Cardiac fibroblast (primary cell): Measurements from ENCODE around the gene PATJ.

Experiments
- DNase-seq, 2 donors: peaks; one replicate each; pipeline versions ENCODE4 v3.0.0 to v3.0.0-alpha.2; 2010; ENCODE audit warnings: low read depth in 2 of 2
- H3K4me3 ChIP-seq, 2 donors: replicated peaks in 1 of 2; 1 replicate in 1 of 2; 2 replicates in 1 of 2; pipeline ENCODE4 v1.5.1; 2011; ENCODE audit warnings: low read depth in 2 of 2, low read length in 2 of 2, mild to moderate bottlenecking in 2 of 2, moderate library complexity in 1 of 2
- TF ChIP-seq, protein P1 (sequence below): IDR thresholded peaks from one replicate; pipeline ENCODE4 v1.5.1; 2011; ENCODE audit warnings: low read depth, mild to moderate bottlenecking, low read length, inconsistent platforms

The PATJ gene

GRCh38 chr1:61742620-61743430 lies 545 bp downstream of the PATJ start:
- peak; percentile 38 to 59 for DNase-seq

GRCh38 chr1:61743431-61743705 lies 1.1 kb downstream of the PATJ start:
- TF ChIP-seq, protein P1, sequence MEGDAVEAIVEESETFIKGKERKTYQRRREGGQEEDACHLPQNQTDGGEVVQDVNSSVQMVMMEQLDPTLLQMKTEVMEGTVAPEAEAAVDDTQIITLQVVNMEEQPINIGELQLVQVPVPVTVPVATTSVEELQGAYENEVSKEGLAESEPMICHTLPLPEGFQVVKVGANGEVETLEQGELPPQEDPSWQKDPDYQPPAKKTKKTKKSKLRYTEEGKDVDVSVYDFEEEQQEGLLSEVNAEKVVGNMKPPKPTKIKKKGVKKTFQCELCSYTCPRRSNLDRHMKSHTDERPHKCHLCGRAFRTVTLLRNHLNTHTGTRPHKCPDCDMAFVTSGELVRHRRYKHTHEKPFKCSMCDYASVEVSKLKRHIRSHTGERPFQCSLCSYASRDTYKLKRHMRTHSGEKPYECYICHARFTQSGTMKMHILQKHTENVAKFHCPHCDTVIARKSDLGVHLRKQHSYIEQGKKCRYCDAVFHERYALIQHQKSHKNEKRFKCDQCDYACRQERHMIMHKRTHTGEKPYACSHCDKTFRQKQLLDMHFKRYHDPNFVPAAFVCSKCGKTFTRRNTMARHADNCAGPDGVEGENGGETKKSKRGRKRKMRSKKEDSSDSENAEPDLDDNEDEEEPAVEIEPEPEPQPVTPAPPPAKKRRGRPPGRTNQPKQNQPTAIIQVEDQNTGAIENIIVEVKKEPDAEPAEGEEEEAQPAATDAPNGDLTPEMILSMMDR: no peak
- peak overlapping the region in 1 of 2 donors; percentile 65 for H3K4me3 ChIP-seq

More at GRCh38 chr1:61742620-61743430, 545 bp downstream of the PATJ start:
- TF ChIP-seq, protein P1: no peak
- H3K4me3 ChIP-seq: peak overlapping the region; percentile 65 to 69

DNA sequence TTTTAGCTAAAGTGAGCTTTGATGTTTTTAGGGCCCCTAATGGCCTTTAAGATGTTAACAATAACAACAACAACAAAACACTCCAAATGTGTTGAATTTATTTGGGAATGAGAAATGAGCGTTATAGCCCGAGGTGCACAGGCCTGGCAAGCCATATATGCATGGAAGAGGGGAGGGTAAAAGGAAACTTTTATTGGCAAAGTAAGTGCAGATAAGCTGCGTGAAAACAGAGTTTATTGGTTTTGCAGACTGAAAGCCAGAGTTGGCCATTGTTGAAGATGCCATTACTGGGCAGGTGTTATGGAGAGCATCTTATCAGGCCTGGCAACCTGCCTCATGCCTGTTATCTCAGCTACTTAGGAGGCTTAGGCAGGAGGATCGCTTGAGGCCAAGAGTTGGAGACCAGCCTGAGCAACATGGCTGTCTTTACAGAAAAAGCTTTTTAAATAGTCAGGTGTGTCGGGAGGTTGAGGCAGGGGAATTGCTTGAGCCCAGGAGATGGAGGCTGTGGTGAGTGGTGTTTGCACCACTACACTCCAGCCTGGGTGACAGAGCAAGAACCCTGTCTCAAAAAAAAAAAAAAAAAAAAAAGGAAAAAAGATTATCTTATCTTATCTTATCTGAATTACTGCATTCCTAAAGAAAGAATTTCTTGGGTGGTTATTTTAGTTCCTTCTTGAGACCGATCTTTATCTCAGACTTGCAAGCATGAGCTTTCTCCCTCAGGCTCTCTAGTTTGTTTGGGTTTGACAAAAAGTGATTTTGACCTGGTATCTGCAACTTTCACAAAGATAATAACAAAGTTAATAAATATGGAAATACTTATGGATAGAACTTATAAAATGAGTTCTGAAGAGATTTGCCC lies 1.7 kb downstream of the PATJ start:
- H3K4me3 ChIP-seq: no peak overlapping the region
- no peak for DNase-seq
- TF ChIP-seq, protein P1: no peak

More at GRCh38 chr1:61743431-61743705, 1.1 kb downstream of the PATJ start:
- no peak for DNase-seq

DNA sequence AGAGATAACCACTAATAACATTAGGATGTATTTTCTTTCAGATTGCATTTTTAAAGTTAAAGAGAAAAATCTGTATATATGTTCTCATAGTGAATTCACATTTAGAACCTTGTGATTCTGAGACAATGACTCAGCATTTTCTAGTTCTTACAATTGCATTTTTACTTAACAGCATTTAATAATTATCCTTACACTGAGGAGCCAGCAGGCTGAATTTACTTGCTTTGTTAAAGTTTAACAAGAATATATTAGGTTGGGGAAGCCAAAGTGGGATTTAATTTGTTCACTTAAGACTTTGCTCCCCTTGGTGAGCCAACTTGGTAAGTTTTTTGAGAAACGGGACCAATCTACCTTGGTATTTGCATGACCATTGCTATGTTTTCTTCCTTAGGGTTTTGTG lies 4.5 kb downstream of the PATJ start:
- DNase-seq: peak; percentile 21 to 41
- TF ChIP-seq, protein P1: no peak
- H3K4me3 ChIP-seq: no peak overlapping the region

- DNase-seq: no peak
- TF ChIP-seq, protein P1: no peak
- H3K4me3 ChIP-seq: no peak overlapping the region
Observed at GRCh38 chr1:61748566-61748965, 6.3 kb downstream of the PATJ start.

DNA sequence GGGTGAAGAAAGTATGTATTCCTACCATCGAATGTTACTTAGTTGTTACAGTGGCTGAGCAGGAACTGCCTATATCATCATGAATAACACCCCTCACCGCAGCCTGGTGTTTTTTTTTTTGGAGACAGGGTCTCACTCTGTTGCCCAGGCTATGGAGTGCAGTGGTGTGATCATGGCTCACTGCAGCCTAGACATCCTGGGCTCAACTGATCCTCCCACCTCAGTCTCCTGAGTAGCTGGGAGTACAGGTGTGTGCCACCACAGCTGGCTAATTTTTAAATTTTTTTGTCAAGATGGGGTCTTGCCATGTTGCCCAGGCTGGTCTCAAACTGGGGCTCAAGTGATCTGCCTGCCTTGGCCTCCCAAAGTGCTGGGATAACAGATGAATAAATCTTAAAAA lies 7.3 kb downstream of the PATJ start:
- no peak overlapping the region for H3K4me3 ChIP-seq
- no peak for DNase-seq
- TF ChIP-seq, protein P1: no peak
